CD4-positive, alpha-beta T cell treated with Interleukin-17A for 4 hours (primary cell): ENCODE measurements around the gene MACROD2.

ENCODE experiments used
- DNase-seq: peaks from one replicate; pipeline ENCODE4 v3.0.0-alpha.2; 2020; ENCODE audit warnings: mixed read lengths

Gene MACROD2

DNA sequence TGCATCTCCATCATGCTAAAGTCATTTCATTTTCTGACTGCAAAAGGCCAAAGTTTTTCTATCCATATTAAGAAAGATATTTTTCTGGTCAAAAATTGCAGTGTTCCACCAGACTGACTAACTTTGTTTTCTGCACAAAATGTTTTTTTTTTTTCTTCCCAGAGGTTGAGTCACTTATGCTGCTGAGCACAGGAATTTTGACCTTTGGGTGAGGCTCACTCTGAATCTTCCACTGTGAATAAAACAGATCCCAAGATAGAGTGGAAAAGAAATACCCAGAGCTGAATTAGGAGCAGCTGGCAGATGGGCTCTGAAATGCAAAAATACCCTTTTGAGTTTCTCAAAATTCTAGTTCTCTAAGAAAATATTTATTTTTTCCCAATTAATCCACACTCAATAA lies 1581.1 kb downstream of the MACROD2 start:
- no peak for DNase-seq

DNA sequence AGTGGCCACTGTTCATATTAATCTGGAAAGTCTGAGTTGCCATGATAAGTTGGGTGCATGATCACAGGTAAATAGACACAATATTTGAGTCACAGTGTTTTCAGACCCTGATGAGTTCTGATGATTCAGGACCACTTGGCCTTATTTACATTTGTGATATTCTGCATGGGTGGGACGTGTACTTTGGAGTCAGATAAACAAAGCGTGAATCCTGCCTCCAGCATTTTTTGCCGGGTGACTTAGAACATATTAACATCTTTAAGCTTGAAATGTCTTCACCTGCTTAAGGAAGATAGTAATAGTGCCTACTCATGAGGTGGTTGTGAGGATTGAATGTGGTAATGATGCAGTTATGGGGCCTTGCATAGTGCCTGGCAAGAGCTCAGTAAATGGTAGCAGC lies 1582.8 kb downstream of the MACROD2 start:
- no peak for DNase-seq

DNA sequence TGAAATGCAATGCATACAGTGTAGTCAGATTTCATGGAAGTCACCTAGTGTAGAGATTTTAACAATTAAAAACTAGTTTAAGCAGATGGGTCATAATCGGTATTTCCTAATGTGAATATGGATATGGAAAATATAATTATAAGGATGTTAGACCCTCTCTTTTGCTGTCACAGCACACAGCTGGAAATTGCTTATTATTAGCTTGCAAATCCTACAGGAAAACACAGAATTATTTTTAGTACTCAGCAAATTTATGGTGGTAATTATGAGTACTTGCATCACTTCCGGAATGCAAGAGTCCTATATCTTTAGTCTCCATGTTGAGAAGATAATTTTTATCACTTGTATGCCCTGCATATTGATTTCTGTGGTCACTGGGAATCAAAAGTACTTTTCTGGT lies 1584.4 kb downstream of the MACROD2 start:
- no peak for DNase-seq

DNA sequence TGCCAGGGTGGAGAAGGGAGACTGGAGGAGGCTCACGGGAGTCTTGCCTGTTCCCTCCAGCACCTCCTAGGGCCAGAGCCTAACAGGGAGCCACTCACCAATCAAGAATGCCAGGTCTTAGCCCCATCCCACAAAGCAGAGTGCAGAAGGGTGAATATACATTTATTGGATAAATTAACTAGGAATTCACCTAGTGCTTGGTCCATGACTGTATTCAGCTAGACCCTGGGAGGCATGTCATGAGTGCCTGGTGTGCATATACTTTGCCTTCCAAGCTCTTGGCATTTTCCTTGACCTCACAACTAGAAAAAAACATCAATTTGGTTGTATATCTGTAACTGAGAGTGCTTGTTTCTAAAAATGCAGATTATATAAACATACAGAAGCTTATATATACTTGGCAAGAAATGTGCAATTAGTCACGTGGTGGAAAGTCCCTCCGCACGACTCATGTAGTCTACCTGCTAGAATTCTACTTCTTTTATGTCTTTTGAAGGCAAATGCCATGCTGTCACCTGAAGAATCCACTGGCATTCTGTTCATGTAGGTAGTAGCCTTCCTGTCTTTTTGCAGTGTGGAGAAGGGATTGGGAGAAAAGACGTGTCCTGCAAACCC lies 1586.9 kb downstream of the MACROD2 start:
- DNase-seq: no peak

DNA sequence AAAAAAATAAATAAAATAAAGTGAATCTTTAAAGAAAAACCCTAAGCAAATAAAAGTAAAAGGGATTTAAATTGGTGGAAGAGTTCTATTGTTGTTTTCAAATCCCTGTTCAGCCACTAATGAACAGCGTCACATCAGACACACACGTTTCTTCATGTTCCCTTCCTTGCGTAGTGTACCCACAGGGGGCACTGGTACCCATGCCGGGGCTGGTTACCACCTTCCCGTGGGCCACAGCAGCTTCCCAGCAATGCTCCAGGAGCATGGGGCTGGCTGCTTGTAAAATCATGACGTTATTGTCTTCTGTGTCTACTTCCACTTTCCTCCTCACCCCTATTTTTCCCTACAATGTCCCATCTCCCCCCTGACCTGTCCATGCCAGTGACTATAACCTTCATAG lies 1589.2 kb downstream of the MACROD2 start:
- no peak for DNase-seq

DNA sequence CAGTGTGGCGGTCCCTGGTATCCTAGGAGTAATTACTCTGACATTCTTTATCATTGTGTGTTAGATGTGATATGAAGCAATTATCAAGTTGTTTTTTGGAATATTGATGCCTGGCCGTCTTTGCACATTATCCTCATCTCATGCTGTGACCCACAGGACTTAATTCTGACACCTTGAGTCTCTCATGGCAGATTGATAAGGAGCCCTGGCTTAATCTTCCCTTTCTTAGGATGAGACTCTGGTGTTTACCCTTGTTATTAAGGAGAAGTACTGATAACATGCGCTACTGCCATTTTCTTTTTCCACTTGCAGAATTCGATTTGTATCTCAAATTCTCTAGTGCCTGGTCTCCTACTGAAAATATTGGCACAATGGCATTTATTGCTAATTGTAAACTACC lies 1597.8 kb downstream of the MACROD2 start:
- no peak for DNase-seq

DNA sequence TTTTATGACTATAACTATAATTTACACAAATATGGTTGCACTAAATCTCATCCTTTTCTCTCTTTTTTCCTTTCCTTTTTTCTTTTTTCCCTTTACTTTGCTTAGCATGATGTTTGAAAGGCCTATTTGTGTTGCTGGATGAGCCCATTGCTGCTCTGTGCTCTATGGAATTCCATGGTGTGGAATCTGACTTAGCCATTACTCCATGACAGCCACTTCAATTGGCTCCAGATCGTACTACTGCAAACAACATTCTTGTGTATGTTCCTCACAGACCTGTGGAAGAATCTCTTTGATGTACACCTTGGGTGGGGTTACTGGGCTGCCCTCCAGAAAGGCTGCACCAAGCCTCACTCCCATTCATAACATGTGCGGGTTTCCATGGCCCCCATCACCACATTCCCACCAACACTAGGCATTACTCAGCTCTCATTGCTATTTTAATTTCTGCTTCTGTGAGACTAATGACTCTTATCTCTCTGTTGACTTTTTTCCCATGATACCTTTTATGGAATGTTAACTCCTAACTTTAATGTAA lies 1598.9 kb downstream of the MACROD2 start:
- DNase-seq: no peak

DNA sequence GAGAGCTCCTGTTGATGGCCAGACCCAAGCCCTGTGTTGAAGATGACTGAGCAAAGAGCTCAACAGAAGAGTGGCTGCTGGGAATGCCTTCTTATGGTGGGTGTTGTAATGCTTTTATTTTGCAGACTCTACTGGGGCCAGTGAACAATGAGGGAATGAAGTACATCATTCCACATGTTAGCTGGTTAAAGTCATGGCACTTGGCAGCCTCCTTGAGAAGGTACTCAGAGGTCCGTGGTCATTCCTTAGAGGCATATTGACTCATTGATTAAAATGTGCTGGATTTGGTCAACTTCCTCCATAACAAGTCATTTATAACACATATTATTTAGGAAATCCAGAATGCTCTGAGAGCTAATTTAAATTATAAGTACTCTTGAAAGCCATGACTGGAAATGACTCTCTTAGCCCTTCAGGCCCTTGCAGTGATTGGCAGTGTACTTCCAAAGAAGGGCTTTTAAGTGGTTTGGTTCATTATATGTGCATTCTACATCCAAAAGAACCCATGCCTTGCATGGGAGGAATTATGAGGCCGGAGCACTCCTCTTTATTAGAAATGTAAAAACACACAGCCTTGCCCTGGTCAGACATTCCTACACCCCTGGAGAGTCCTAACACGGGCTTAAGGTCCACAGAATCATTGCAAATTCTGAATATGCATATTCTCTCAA lies 1601.0 kb downstream of the MACROD2 start:
- no peak for DNase-seq

DNA sequence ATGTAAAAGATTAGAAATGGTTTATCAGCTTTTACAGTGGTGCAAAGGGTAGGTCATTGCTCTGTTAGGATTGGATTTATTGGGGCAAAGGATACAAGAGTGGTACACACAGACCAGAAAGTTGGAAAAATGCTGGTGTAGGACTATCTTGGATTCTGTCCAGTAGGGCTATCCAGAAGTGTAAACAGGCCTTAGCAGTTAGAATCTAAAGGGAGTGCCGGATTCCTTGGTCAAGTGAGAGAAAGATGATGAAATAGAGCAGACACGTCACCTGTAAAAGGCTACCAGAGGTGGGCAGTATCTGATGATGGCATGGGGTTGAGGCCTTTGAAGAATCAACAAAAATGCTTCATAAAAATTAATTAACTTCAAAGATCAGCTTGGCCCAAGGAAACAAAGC lies 1602.0 kb downstream of the MACROD2 start:
- no peak for DNase-seq

DNA sequence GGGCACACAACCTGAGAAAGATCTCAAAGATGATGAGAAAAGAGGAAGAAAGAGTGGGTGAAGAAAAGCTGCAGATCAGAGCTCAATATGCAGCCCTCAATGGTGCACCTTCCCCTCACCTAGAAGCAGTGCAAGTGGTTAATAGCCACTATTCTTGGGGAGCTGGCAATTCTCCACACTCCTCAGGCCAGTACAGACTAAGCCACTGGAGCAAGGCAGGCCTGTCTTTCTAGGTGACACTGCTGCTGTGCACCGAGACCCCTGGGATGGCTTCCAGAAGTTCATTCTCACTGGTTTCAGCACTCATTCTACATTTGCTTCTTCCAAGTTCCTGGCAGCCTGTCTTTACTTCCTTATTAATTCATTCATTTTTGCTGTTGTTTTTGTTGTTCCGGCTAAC lies 1604.6 kb downstream of the MACROD2 start:
- DNase-seq: no peak

DNA sequence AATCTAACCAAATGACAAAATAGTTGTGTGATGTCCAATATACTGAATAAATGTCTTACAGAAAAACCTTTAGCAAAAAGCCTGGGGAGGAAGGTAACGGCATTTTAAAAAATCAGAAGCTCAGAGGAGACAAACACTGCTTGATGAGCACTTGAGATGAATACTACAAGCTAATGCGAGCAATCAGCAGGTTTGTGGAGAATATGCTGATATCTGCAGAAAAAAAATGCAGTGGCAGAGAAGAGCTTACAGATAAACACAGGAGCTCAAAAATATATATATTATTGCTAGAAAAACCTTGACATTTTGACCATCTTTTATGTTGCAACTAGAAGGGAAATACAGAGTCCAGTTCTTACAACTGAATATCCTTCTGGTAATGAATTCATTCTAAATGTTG lies 1605.2 kb downstream of the MACROD2 start:
- no peak for DNase-seq

DNA sequence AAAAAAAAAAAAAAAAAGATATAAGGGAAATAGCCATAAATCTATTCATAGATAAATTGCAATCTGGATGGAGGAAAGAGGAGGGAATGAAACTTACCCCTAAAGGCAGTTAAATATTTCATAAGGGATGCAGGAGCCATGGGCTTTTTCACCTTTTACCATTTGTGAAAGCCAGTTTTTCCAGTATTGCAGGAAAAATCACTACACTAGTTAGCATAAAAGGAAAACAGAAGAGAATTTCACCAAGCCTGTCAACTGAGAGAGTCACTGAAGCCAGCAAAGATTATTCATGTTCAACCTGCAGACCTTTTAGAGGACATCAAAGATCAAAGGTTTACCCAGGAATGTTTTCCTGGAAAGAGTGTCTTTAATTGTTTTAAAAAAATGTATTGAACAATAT lies 1608.2 kb downstream of the MACROD2 start:
- DNase-seq: no peak

DNA sequence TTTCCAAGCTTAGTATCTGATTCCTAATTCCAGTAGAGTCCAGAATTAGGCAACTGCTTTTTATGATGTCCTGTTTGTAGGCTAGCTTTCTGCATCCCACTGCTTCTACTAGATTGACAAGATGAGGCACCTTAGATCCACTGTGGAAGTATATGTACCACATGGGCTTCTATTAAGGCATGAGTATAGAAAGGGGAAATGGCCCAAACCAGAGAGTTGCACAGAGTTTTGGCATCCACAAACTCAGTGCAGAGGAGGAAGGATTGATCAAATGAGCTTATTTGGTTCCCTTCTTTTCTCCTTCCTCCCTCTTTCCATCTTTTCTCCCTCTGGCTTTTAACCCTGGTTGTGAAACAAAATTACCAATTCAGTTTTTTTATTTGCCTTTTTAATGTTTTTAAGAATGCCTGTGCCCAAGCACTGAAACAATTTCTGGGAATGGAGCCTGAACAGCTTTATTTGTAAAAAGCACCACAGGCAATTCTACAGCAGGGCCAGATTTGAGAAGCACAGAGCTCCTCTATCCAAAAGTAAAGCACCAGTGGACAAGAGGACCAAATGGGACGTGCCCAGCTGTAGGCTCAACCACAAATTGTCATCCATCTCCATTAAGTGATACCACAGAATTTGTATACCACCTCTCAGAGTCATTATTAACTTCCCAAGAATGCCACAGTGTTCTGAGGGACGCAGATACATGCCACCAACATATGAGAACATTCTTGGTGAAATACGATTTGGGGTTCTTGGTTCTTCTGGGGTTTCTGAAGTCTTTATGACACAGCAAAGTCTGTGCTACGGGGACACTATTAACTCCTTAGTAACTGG lies 1608.9 kb downstream of the MACROD2 start:
- DNase-seq: no peak

DNA sequence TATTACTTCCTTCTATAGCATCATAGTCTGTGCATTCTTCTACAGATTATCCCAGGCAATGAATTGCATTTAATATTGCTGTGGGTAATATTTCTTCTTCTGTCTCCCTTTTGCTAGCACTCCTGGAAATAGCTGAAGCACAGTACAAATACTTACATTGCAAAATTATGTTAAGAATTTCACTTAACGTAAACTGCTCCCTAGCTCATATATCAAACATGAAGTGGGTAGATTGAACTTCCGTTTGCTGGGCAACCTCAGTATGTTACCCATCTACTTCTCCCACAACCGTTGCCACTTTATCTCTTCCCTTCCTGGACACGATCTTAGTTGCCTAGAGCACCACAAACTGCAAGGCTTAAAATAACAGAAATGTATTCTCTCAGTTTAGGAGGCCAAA lies 1614.6 kb downstream of the MACROD2 start:
- DNase-seq: no peak

DNA sequence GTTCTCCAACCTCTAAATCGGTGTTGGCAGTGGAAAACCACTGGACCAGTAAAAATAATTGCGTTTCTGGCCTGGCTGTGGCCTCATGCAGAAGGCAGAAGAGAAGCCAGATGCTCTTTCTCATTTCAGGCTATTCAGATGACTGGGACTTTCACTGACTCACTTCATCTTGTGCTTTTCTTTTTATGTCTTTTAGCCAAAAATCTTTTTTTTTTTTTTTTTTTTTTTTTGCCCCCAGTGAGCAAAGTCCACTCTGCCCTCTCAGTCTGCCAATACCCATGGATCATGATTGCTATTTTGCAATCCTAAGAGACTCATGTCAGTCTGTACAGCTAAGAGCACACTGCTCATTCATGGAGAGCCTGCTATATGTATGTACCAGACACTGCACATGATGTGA lies 1615.5 kb downstream of the MACROD2 start:
- no peak for DNase-seq

DNA sequence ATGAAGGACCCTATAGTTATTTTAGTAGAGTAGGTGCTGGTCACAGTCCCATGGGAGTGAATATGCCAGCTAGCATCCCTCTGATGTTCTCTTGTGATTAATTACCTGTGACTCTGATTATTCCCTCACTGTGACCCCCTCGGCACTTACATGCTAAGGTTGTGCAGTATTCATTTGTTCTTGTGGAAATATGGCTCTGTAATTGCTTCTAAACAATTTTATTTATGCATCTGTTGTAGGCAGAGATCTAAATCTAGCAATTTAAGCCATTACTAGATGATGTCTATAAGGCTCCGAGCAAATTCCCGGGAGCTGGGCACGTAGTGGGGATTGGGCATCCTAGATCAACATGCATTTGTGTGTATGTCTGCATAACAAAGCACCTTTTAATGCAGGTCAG lies 1616.2 kb downstream of the MACROD2 start:
- no peak for DNase-seq

DNA sequence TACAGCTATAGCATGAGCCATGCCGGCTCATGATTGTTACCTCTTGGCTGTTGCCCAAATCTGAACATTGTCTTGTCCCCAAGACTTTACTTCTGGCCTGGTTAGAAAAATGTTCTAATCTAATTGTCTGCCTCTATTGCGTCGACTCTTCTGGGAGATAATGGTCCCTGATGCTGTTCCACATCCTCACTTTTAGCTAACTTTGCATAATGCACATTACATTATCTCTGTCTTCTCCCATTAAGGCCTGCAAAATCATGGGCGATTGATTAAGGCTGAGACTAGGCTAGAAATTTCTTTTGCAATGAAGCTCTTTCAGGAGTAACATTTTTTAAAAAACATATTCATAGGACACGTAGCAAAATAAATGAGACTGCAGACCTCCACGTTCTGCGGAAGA lies 1616.9 kb downstream of the MACROD2 start:
- no peak for DNase-seq

DNA sequence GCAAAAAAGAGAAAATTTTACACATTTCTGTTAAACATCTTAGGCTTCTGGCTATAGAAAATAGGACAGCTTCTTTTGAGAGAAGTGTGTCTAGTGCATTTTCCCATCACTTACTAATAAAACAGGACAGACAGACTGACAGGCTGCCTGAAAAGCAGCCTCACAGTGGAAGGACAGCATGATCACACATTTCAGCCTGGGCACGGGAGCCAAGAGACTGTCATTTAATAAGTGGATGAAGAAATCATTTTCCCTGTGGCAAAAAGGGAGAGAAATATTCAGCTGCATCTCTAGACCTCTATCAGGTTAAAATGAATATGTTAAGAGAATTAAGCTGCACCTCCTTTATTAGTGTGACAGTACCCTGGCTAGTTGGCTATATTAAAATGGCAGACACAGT lies 1617.5 kb downstream of the MACROD2 start:
- DNase-seq: no peak

DNA sequence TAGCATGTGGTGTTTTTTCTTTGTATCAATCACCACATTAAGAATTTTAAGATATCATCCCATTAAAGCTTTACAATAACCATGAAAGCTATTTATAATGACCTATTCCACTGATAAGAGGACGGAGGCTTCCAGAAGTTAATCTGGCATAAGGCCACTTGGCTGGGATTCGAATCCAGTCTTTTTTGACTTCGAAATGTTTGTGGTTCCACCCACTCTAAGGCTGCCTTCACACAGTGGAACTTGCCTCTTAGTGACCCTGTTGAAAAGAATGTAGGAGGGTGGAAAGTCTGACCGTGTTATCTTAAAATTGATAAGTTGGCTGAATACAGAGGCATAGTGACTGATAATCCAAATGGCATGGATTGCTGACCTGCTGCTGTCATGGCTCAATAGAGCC lies 1618.2 kb downstream of the MACROD2 start:
- no peak for DNase-seq

DNA sequence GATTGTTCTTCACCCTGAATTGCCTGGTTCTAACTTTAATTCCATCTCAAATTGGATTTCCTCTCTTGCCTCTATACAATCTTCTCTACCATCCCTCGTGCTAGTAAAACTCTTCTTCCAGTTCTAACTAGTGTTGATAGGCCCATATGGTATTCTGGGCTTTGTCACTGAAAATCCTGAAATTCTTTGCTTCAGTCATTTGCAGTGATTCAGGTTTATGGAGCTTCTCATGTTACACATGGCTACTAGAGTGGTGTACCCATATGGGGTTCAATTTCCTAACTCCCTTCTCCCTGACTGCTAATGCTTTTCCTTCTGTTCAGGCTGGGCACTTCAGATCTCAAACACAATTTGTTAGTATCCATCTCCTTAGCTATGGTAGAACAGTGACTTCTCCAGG lies 1621.3 kb downstream of the MACROD2 start:
- no peak for DNase-seq

DNA sequence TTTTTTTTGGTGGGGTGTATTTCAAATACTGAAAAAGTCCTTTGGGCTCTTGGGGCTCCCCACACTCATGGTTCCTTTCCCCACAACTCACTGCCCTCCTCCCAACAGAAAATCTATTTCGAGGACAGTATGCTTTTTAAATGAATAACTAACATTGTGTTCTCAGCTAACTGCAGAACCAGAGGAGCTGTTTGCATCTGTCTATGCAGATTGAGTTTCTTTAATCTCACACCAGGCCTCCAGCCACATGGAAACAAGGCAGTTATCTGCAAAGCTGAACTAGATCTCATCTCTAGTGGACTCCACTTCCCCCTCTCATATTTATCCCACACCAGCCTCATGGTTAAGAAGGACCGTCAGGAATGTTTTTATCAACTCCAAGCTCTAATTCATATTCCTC lies 1622.8 kb downstream of the MACROD2 start:
- no peak for DNase-seq

DNA sequence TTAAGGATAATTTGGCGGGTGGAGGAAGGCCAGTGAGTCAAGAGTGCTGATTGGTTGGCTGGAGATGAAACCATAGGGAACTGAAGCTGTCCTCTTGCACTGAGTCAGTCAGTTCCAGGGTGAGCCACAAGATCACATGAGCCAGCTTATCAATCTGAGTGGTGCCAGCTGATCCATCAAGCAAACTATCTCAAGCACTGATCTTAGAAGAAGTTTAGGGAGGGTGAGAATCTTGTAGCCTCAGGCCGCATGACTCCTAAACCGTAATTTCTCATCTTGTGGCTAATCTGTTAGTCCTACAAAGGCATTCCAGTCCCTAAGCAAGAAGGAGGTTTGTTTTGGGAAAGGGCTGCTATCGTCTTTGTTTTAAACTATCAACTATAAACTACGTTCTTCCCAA lies 1623.6 kb downstream of the MACROD2 start:
- no peak for DNase-seq

DNA sequence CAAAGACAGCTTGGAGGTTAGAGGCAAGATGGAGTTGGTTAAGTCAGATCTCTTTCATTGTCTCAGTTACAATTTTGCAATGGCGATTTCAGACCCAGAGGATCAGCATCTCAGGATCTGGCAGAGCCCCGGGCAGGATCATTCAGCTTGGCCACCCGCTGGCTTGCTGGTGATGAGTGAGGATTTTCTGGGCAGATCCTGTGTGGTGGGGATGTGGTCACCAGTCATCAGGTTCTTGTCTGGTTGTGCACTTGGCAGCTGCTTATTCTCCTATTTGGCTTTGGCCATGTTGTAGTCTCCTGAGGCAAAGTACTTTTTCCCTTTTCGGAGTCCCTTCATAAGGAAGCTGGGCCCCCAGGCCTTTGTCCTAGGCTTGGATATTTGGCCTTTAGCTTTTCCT lies 1624.0 kb downstream of the MACROD2 start:
- DNase-seq: no peak

DNA sequence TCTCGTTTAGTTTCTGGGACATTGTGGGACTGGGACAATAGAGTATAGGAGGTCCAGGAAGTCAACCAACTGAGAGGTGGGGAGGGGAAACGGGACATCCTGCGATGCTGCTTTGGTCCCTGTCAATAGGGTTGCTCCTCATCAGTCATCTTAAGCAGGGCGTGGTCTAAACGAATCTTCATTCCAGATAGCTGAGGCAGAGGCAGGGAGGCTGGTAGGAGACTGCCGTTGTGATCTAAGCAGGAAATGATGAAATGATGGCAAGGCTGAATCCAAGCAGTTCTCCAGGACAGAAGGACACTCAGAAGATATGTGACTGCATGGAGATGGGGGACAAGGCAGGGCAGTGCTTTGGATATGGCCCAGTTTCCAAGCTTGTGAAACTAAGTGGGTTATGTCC lies 1624.5 kb downstream of the MACROD2 start:
- DNase-seq: no peak
